Loucy (cell line): ENCODE data around the gene NUMB.

Source experiments
- EZH2phosphoT487 ChIP-seq: fragments of 200-600 bp; IDR thresholded peaks from 2 replicates; pipeline ENCODE4 v1.6.1; 2018; ENCODE audit warnings: antibody characterized with exemption, mild to moderate bottlenecking, moderate library complexity, borderline replicate concordance
- TF ChIP-seq, protein P1 (sequence below): fragments of 200-600 bp; sonication (generic); conservative IDR thresholded peaks from 2 replicates; pipeline ENCODE4 v1.5.1; 2014; ENCODE audit warnings: mild to moderate bottlenecking, antibody characterized with exemption, low read length

DNA sequence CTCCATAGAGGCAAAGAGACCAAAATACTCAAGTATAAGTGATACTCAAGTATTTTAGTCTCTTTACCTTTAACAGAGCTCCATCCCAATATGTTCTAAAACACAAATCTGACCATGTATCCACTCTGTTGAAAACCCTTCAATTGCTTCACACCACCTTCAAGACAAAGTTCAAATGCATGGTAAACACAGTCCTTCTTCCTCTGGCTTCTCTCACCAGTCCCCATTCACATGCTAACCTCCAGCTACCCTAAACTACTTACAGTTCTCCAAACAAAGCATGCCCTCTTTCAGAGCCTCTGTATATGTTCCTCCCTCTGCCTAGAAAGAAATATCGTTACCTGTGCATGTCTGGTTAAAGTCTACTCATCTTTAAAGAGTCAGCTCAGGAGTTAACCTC is 100.2 kb downstream of the NUMB start:
- TF ChIP-seq, protein P1, sequence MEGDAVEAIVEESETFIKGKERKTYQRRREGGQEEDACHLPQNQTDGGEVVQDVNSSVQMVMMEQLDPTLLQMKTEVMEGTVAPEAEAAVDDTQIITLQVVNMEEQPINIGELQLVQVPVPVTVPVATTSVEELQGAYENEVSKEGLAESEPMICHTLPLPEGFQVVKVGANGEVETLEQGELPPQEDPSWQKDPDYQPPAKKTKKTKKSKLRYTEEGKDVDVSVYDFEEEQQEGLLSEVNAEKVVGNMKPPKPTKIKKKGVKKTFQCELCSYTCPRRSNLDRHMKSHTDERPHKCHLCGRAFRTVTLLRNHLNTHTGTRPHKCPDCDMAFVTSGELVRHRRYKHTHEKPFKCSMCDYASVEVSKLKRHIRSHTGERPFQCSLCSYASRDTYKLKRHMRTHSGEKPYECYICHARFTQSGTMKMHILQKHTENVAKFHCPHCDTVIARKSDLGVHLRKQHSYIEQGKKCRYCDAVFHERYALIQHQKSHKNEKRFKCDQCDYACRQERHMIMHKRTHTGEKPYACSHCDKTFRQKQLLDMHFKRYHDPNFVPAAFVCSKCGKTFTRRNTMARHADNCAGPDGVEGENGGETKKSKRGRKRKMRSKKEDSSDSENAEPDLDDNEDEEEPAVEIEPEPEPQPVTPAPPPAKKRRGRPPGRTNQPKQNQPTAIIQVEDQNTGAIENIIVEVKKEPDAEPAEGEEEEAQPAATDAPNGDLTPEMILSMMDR, result no peak
- no peak for TF ChIP-seq EZH2phosphoT487
